Ishikawa (cell line): Measurements from ENCODE around the gene TYMP.

ENCODE experiments used
- EP300 ChIP-seq: IDR thresholded peaks from 2 replicates; pipeline ENCODE4 v1.6.1; 2012; ENCODE audit warnings: borderline replicate concordance
- MAX ChIP-seq: IDR thresholded peaks from 2 replicates; pipeline ENCODE4 v1.6.1; 2012
- TF ChIP-seq, protein P1 (sequence below): IDR thresholded peaks from 2 replicates; pipeline ENCODE4 v1.6.1; 2012; ENCODE audit warnings: low read depth, mild to moderate bottlenecking
- TF ChIP-seq, protein P2 (sequence below): IDR thresholded peaks from 2 replicates; pipeline ENCODE4 v1.6.1; 2012

DNA sequence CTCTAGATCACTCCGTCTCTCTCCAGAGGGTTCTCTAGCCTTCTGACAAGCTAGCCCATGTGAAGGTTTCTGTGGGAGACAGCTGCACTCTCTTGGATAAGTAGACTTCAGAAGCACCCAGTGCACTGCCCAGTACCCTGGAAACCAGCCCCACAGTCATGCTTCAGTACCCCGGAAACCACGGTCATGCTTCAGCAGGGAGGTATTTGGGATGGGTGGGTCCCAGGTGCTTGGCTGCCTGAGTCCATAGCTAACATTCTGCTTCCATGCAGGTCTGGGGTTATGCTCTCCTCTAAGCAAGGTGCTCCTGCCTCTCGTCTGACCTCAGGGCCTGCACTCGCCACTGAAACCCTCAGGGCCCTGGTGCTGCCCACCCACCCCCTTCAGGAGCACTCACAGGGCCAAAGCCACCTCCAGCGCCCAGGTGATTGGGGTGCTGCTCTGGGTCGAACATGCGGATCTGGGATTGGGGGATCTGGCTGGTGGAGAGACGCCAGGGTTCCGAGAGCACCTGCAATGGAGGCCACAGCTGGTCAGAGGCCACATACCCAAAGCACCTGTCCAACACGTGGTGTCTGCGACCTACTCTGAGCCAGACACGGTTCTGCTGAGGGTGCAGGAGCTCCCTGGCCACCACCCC, 40.2 kb upstream of the TYMP start:
- TF ChIP-seq MAX, result 0 out of 2 replicates have a peak, but pooled peaks have one; percentile 17
- TF ChIP-seq, protein P1, sequence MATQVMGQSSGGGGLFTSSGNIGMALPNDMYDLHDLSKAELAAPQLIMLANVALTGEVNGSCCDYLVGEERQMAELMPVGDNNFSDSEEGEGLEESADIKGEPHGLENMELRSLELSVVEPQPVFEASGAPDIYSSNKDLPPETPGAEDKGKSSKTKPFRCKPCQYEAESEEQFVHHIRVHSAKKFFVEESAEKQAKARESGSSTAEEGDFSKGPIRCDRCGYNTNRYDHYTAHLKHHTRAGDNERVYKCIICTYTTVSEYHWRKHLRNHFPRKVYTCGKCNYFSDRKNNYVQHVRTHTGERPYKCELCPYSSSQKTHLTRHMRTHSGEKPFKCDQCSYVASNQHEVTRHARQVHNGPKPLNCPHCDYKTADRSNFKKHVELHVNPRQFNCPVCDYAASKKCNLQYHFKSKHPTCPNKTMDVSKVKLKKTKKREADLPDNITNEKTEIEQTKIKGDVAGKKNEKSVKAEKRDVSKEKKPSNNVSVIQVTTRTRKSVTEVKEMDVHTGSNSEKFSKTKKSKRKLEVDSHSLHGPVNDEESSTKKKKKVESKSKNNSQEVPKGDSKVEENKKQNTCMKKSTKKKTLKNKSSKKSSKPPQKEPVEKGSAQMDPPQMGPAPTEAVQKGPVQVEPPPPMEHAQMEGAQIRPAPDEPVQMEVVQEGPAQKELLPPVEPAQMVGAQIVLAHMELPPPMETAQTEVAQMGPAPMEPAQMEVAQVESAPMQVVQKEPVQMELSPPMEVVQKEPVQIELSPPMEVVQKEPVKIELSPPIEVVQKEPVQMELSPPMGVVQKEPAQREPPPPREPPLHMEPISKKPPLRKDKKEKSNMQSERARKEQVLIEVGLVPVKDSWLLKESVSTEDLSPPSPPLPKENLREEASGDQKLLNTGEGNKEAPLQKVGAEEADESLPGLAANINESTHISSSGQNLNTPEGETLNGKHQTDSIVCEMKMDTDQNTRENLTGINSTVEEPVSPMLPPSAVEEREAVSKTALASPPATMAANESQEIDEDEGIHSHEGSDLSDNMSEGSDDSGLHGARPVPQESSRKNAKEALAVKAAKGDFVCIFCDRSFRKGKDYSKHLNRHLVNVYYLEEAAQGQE, result no peak
- TF ChIP-seq EP300, result no peak
- TF ChIP-seq, protein P2, sequence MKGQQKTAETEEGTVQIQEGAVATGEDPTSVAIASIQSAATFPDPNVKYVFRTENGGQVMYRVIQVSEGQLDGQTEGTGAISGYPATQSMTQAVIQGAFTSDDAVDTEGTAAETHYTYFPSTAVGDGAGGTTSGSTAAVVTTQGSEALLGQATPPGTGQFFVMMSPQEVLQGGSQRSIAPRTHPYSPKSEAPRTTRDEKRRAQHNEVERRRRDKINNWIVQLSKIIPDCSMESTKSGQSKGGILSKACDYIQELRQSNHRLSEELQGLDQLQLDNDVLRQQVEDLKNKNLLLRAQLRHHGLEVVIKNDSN, result no peak
